ENCODE data around the gene FAM234B.

Gene FAM234B

GRCh38 chr12:13103391-13104033 is 59.3 kb downstream of the FAM234B start, which contains the start of gene GSG1:
Gene GSG1 (minus strand): TSS chr12:13103667. CDS start chr12:13103512, 155 bp downstream.
- no peak for TF ChIP-seq CTCF (IDR thresholded peaks at IDR 0.05; ENCODE audit: borderline replicate concordance, insufficient read depth, low read depth, low read length)
- no peak within 1 kb of the TSS for H3K4me3 ChIP-seq (ENCODE audit: low read depth, low read length)

GRCh38 chr12:13104409-13104808 is 60.2 kb downstream of the FAM234B start:
- no peak overlapping the region for H3K4me3 ChIP-seq (ENCODE audit: low read depth, low read length)
- no peak for TF ChIP-seq CTCF (IDR thresholded peaks at IDR 0.05; ENCODE audit: borderline replicate concordance, insufficient read depth, low read depth, low read length)

GRCh38 chr12:13105781-13106180 is 61.6 kb downstream of the FAM234B start:
- no peak for TF ChIP-seq CTCF (IDR thresholded peaks at IDR 0.05; ENCODE audit: borderline replicate concordance, insufficient read depth, low read depth, low read length)
- H3K4me3 ChIP-seq (ENCODE audit: low read depth, low read length) = no peak overlapping the region

- no peak for TF ChIP-seq CTCF (IDR thresholded peaks at IDR 0.05; ENCODE audit: borderline replicate concordance, insufficient read depth, low read depth, low read length)
- no peak overlapping the region for H3K4me3 ChIP-seq (ENCODE audit: low read depth, low read length)
Observed at GRCh38 chr12:13106666-13107065, 62.5 kb downstream of the FAM234B start.

GRCh38 chr12:13112968-13113367 is 68.8 kb downstream of the FAM234B start:
- no peak for TF ChIP-seq CTCF (IDR thresholded peaks at IDR 0.05; ENCODE audit: borderline replicate concordance, insufficient read depth, low read depth, low read length)
- no peak overlapping the region for H3K4me3 ChIP-seq (ENCODE audit: low read depth, low read length)

GRCh38 chr12:13114251-13115052 is 70.3 kb downstream of the FAM234B start:
- no peak for TF ChIP-seq CTCF (IDR thresholded peaks at IDR 0.05; ENCODE audit: borderline replicate concordance, insufficient read depth, low read depth, low read length)
- H3K4me3 ChIP-seq (ENCODE audit: low read depth, low read length) = no peak overlapping the region

GRCh38 chr12:13116259-13116658 is 72.1 kb downstream of the FAM234B start:
- TF ChIP-seq CTCF (IDR thresholded peaks at IDR 0.05; ENCODE audit: borderline replicate concordance, insufficient read depth, low read depth, low read length) = no peak
- no peak overlapping the region for H3K4me3 ChIP-seq (ENCODE audit: low read depth, low read length)
